Measurements from ENCODE around the gene UBE2L6.

- TF ChIP-seq, protein P1, sequence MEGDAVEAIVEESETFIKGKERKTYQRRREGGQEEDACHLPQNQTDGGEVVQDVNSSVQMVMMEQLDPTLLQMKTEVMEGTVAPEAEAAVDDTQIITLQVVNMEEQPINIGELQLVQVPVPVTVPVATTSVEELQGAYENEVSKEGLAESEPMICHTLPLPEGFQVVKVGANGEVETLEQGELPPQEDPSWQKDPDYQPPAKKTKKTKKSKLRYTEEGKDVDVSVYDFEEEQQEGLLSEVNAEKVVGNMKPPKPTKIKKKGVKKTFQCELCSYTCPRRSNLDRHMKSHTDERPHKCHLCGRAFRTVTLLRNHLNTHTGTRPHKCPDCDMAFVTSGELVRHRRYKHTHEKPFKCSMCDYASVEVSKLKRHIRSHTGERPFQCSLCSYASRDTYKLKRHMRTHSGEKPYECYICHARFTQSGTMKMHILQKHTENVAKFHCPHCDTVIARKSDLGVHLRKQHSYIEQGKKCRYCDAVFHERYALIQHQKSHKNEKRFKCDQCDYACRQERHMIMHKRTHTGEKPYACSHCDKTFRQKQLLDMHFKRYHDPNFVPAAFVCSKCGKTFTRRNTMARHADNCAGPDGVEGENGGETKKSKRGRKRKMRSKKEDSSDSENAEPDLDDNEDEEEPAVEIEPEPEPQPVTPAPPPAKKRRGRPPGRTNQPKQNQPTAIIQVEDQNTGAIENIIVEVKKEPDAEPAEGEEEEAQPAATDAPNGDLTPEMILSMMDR (IDR thresholded peaks at IDR 0.05; ENCODE audit: poor library complexity, severe bottlenecking) = no peak
- TF ChIP-seq POLR2AphosphoS5 (IDR thresholded peaks at IDR 0.05) (no peak), SMC3 (conservative IDR thresholded peaks at IDR 0.05; ENCODE audit: poor library complexity) (no peak), EZH2 (IDR thresholded peaks at IDR 0.05; ENCODE audit: borderline replicate concordance, insufficient read depth, low read length, poor library complexity, severe bottlenecking) (no peak), EP300 (conservative IDR thresholded peaks at IDR 0.05; ENCODE audit: poor library complexity, severe bottlenecking) (no peak), RAD21 (conservative IDR thresholded peaks at IDR 0.05) (no peak), MXI1 (conservative IDR thresholded peaks at IDR 0.05; ENCODE audit: poor library complexity, severe bottlenecking) (no peak)
- TF ChIP-seq, protein P2, sequence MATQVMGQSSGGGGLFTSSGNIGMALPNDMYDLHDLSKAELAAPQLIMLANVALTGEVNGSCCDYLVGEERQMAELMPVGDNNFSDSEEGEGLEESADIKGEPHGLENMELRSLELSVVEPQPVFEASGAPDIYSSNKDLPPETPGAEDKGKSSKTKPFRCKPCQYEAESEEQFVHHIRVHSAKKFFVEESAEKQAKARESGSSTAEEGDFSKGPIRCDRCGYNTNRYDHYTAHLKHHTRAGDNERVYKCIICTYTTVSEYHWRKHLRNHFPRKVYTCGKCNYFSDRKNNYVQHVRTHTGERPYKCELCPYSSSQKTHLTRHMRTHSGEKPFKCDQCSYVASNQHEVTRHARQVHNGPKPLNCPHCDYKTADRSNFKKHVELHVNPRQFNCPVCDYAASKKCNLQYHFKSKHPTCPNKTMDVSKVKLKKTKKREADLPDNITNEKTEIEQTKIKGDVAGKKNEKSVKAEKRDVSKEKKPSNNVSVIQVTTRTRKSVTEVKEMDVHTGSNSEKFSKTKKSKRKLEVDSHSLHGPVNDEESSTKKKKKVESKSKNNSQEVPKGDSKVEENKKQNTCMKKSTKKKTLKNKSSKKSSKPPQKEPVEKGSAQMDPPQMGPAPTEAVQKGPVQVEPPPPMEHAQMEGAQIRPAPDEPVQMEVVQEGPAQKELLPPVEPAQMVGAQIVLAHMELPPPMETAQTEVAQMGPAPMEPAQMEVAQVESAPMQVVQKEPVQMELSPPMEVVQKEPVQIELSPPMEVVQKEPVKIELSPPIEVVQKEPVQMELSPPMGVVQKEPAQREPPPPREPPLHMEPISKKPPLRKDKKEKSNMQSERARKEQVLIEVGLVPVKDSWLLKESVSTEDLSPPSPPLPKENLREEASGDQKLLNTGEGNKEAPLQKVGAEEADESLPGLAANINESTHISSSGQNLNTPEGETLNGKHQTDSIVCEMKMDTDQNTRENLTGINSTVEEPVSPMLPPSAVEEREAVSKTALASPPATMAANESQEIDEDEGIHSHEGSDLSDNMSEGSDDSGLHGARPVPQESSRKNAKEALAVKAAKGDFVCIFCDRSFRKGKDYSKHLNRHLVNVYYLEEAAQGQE (IDR thresholded peaks at IDR 0.05; ENCODE audit: borderline replicate concordance) = no peak
These were observed 17.8 kb upstream of the UBE2L6 start for GRCh38 chr11:57585301-57585700.

Measured in neural cell (in vitro differentiated cells).